Activated B cell treated with CpG ODN at 0.5 μM for 24 hours (primary cell): Measurements from ENCODE around the gene SUPT4H1. TPM values are rescaled to one million over a fixed set of nuclear protein-coding genes. Genes with fewer than 3 reads are reported as not detected.
A peak's percentile ranks its signal among the peaks of the same experiment; 100 is the strongest.

Experiments used
- ATAC-seq: fragments of 200-7000 bp; cut with Tn5 transposase; one replicate; pipeline ENCODE4 v1.10.0; 2021; ENCODE audit warnings: low read depth, mild to moderate bottlenecking, moderate library complexity
- CTCF ChIA-PET: fragments of 350-600 bp; sonication (Branson Sonifier 250); formaldehyde crosslinking; loops from one replicate; lab custom pipeline; 2021; ENCODE audit warnings: antibody characterized with exemption; lab: Charles Lee
- POLR2A ChIA-PET: fragments of 350-600 bp; sonication (Branson Sonifier 250); formaldehyde crosslinking; loops from one replicate; lab custom pipeline; 2021; ENCODE audit warnings: antibody characterized with exemption; lab: Charles Lee
- DNase-seq: peaks from one replicate; pipeline ENCODE4 v3.0.0; 2022
- H3K27ac Mint-ChIP-seq: one replicate; pipeline ENCODE4 v1.8.0; 2020; ENCODE audit warnings: mixed read lengths
- H3K27me3 Mint-ChIP-seq: one replicate; pipeline ENCODE4 v1.8.0; 2021; ENCODE audit warnings: mixed read lengths
- H3K36me3 Mint-ChIP-seq: one replicate; pipeline ENCODE4 v1.8.0; 2021; ENCODE audit warnings: low read depth, mixed read lengths
- H3K4me1 Mint-ChIP-seq: one replicate; pipeline ENCODE4 v1.8.0; 2021; ENCODE audit warnings: mixed read lengths
- H3K4me3 Mint-ChIP-seq: one replicate; pipeline ENCODE4 v1.8.0; 2020; ENCODE audit warnings: mild to moderate bottlenecking, mixed read lengths
- H3K9me3 Mint-ChIP-seq: one replicate; pipeline ENCODE4 v1.8.0; 2020; ENCODE audit warnings: mixed read lengths
- CTCF ChIP-seq: fragments of 200-600 bp; IDR thresholded peaks from one replicate; pipeline ENCODE4 v1.8.0; 2022; ENCODE audit warnings: antibody characterized with exemption, mild to moderate bottlenecking
- intact Hi-C: fragments of 100-400 bp; cut with micrococcal nuclease; formaldehyde crosslinking; loops from one replicate; pipeline ENCODE4 v1.15.1; 2024
- total RNA-seq: library from RNA; stranded (reverse); gene quantifications from 2 replicates; pipeline ENCODE4 v1.2.3, GENCODE V29; 2022

The SUPT4H1 gene
- total RNA-seq: 90.2 and 100 TPM in 2 replicates

- Mint-ChIP-seq H3K27ac (peak within 1 kb of the TSS; percentile 97), H3K4me3 (peak within 1 kb of the TSS; percentile 100), H3K9me3 (no peaks in the 10 kb centered on the region), H3K4me1 (peaks cover 51% of the 10 kb centered on the region), H3K36me3 (peaks cover 43% of the 10 kb centered on the region), H3K27me3 (no peaks in the 10 kb centered on the region)
- DNase-seq: peak; percentile 91
- POLR2A ChIA-PET: interaction anchor here (0.5 to 8.6 kb wide), 21 partner anchors 8 to 1480 kb away, joined by 3 to 859 read pairs (median 6); partner anchors contain the start of genes HSF5, MKS1, MTMR4 and RAD51C
- intact Hi-C loops: loop anchor here (1.0 to 2.0 kb wide), 8 partner anchors 8 to 166 kb away; partner anchors contain the start of genes MTMR4 and RNF43
- CTCF ChIA-PET: interaction anchor here (0.8 to 3.1 kb wide), 12 partner anchors 8 to 162 kb away, joined by 3 to 42 read pairs (median 6); partner anchors contain the start of genes MTMR4 and RNF43
- peak; percentile 92 for ATAC-seq
- no peak for TF ChIP-seq CTCF
Observed at GRCh38 chr17:58351831-58352595, at the start of gene SUPT4H1. TSS of gene SUPT4H1 (minus strand) at chr17:58352201. CDS start at chr17:58352135, 66 bp downstream.

GRCh38 chr17:58401287-58401686, 49.3 kb upstream of the SUPT4H1 start:
- TF ChIP-seq CTCF: no peak
- no peak overlapping the region for H3K4me3 Mint-ChIP-seq
- H3K27ac Mint-ChIP-seq: no peak overlapping the region

GRCh38 chr17:58400826-58401225, 48.8 kb upstream of the SUPT4H1 start:
- H3K27me3 Mint-ChIP-seq: no peaks in the 10 kb centered on the region
- CTCF ChIA-PET: interaction anchor here (0.9 to 1.0 kb wide), 2 partner anchors 46 to 151 kb away, joined by 3 read pairs; no protein-coding TSS in a partner anchor
- no peaks in the 10 kb centered on the region for H3K4me1 Mint-ChIP-seq
- no peaks in the 10 kb centered on the region for H3K36me3 Mint-ChIP-seq
- H3K9me3 Mint-ChIP-seq: no peaks in the 10 kb centered on the region
- no peak for DNase-seq
- POLR2A ChIA-PET: interaction anchor here (0.7 to 0.8 kb wide), 2 partner anchors 24 to 48 kb away, joined by 3 read pairs; no protein-coding TSS in a partner anchor
- no peak overlapping the region for H3K27ac Mint-ChIP-seq
- H3K4me3 Mint-ChIP-seq: no peak overlapping the region
- no peak for ATAC-seq
- TF ChIP-seq CTCF: no peak
- intact Hi-C loops: no loop called here

More at GRCh38 chr17:58401287-58401686, 49.3 kb upstream of the SUPT4H1 start:
- Mint-ChIP-seq H3K36me3 (no peaks in the 10 kb centered on the region), H3K4me1 (no peaks in the 10 kb centered on the region), H3K9me3 (no peaks in the 10 kb centered on the region), H3K27me3 (no peaks in the 10 kb centered on the region)
- no peak for DNase-seq
- ATAC-seq: no peak
- intact Hi-C loops: no loop called here
- POLR2A ChIA-PET: interaction anchor here (0.7 kb wide), 2 partner anchors 9 to 24 kb away, joined by 3 to 4 read pairs; no protein-coding TSS in a partner anchor
- CTCF ChIA-PET: no interaction called here

GRCh38 chr17:58399974-58400373, 48.0 kb upstream of the SUPT4H1 start:
- ChIA-PET POLR2A (interaction anchor here (0.8 kb wide), 1 partner anchor 47 kb away, joined by 3 read pairs; no protein-coding TSS in a partner anchor), CTCF (interaction anchor here (0.9 to 1.0 kb wide), 3 partner anchors 17 to 150 kb away, joined by 3 read pairs; partner anchors contain the start of gene RNF43)
- no peak overlapping the region for H3K4me3 Mint-ChIP-seq
- H3K36me3 Mint-ChIP-seq: no peaks in the 10 kb centered on the region
- no peaks in the 10 kb centered on the region for H3K9me3 Mint-ChIP-seq
- no peak for TF ChIP-seq CTCF
- no peaks in the 10 kb centered on the region for H3K4me1 Mint-ChIP-seq
- DNase-seq (no peak), ATAC-seq (no peak)
- no peaks in the 10 kb centered on the region for H3K27me3 Mint-ChIP-seq
- intact Hi-C loops: no loop called here
- H3K27ac Mint-ChIP-seq: no peak overlapping the region
